HepG2 (cell line): ENCODE measurements around the gene ST6GALNAC2. TPM values are rescaled to one million over a fixed set of nuclear protein-coding genes. Genes with fewer than 3 reads are reported as not detected.

Experiments used
- ARID2 ChIP-seq: sonication (generic); formaldehyde crosslinking; IDR thresholded peaks from 2 replicates; pipeline ENCODE4 v1.8.1; 2022; ENCODE audit warnings: mild to moderate bottlenecking, missing genetic modification reagents, borderline replicate concordance
- E2F5 ChIP-seq: sonication (generic); formaldehyde crosslinking; conservative IDR thresholded peaks from 2 replicates; pipeline ENCODE4 v1.4.0; 2020; ENCODE audit warnings: missing genetic modification reagents
- ELF4 ChIP-seq: sonication (generic); formaldehyde crosslinking; IDR thresholded peaks from 2 replicates; pipeline ENCODE4 v1.5.0; 2020; ENCODE audit warnings: missing genetic modification reagents, mild to moderate bottlenecking, moderate library complexity, borderline replicate concordance
- ISL2 ChIP-seq: sonication (generic); formaldehyde crosslinking; IDR thresholded peaks from 2 replicates; pipeline ENCODE4 v1.5.0; 2020; ENCODE audit warnings: missing genetic modification reagents
- JUNB ChIP-seq: sonication (generic); formaldehyde crosslinking; IDR thresholded peaks from 2 replicates; pipeline ENCODE4 v1.8.0; 2022; ENCODE audit warnings: missing genetic modification reagents, mild to moderate bottlenecking, borderline replicate concordance
- NFIB ChIP-seq: sonication (generic); formaldehyde crosslinking; IDR thresholded peaks from 2 replicates; pipeline ENCODE4 v1.9.0; 2021; ENCODE audit warnings: missing genetic modification reagents, mild to moderate bottlenecking, borderline replicate concordance
- NR2F1 ChIP-seq, 2 experiments: fragments of 450-650 bp in 1 of 2; formaldehyde crosslinking in 1 of 2; IDR thresholded peaks; 2 replicates each; pipeline versions ENCODE4 v1.5.0 to v1.6.1; 2016 to 2020; ENCODE audit warnings: mild to moderate bottlenecking in 1 of 2, missing compliant biosample characterization in 1 of 2, missing genetic modification reagents in 1 of 2, moderate library complexity in 1 of 2
- PHF20 ChIP-seq: sonication (generic); formaldehyde crosslinking; IDR thresholded peaks from 2 replicates; pipeline ENCODE4 v1.5.0; 2020; ENCODE audit warnings: mild to moderate bottlenecking, missing genetic modification reagents
- SKI ChIP-seq: fragments of 450-650 bp; IDR thresholded peaks from one replicate; pipeline ENCODE4 v1.6.1; 2018; ENCODE audit warnings: mild to moderate bottlenecking; ENCODE audit not compliant: partially characterized antibody
- TEAD2 ChIP-seq: sonication (generic); formaldehyde crosslinking; IDR thresholded peaks from 2 replicates; pipeline ENCODE4 v1.9.0; 2021; ENCODE audit warnings: missing genetic modification reagents
- ZEB1 ChIP-seq: IDR thresholded peaks from 2 replicates; pipeline ENCODE4 v1.6.1; 2012; ENCODE audit warnings: mild to moderate bottlenecking, low read depth, inconsistent platforms; ENCODE audit not compliant: insufficient replicate concordance
- ZNF567 ChIP-seq: sonication (generic); formaldehyde crosslinking; IDR thresholded peaks from 2 replicates; pipeline ENCODE4 v1.8.1; 2023; ENCODE audit warnings: mild to moderate bottlenecking, missing genetic modification reagents, borderline replicate concordance
- ZNF614 ChIP-seq: IDR thresholded peaks from 2 replicates; pipeline ENCODE4 v1.6.1; 2018; ENCODE audit warnings: missing biosample characterization, missing genetic modification reagents, inconsistent platforms, borderline replicate concordance
- ZNF788 ChIP-seq: sonication (generic); formaldehyde crosslinking; IDR thresholded peaks from 2 replicates; pipeline ENCODE4 v1.5.0; 2020; ENCODE audit warnings: mild to moderate bottlenecking, missing genetic modification reagents, borderline replicate concordance
- polyA plus RNA-seq, 8 experiments: library from polyadenylated mRNA; depleted of rRNA in 3 of 8; stranded (reverse) in 7 of 8; unstranded in 1 of 8; fragments of >200 nt; fragmentation: Illumina TruSeq in 4 of 8; extraction: Trizol in 4 of 8; gene quantifications; 2 replicates each; pipeline versions ENCODE4 v1.2.1 to v1.2.3, GENCODE V29; 2011 to 2016; ENCODE audit warnings: low read depth in 4 of 8, missing spikeins in 1 of 8, mixed read lengths in 1 of 8; ENCODE audit not compliant: insufficient read depth in 1 of 8
- total RNA-seq, 5 experiments: library from RNA; depleted of rRNA; stranded (reverse); fragments of >200 nt; fragmentation: Illumina TruSeq; extraction: Trizol; gene quantifications; 2 replicates each; pipeline ENCODE4 v1.2.3, GENCODE V29; 2016; ENCODE audit warnings: low read depth in 1 of 5
- TF ChIP-seq, protein P1 (sequence below): sonication (generic); formaldehyde crosslinking; IDR thresholded peaks from 2 replicates; pipeline ENCODE4 v1.4.0; 2020; ENCODE audit warnings: missing genetic modification reagents
- TF ChIP-seq, protein P2 (sequence below): sonication (generic); formaldehyde crosslinking; IDR thresholded peaks from 2 replicates; pipeline ENCODE4 v1.8.0; 2022; ENCODE audit warnings: mild to moderate bottlenecking, missing genetic modification reagents, moderate library complexity
- TF ChIP-seq, protein P3 (sequence below): sonication (generic); formaldehyde crosslinking; IDR thresholded peaks from 2 replicates; pipeline ENCODE4 v1.5.0; 2020; ENCODE audit warnings: missing genetic modification reagents, mild to moderate bottlenecking, borderline replicate concordance

ST6GALNAC2 gene
- total and polyA plus RNA-seq, 2 of the 13 experiments (the other 11 are each of a cell fraction or from before 2014, with no cell fraction given), result 0.12 to 0.49 TPM

- TF ChIP-seq, protein P1, sequence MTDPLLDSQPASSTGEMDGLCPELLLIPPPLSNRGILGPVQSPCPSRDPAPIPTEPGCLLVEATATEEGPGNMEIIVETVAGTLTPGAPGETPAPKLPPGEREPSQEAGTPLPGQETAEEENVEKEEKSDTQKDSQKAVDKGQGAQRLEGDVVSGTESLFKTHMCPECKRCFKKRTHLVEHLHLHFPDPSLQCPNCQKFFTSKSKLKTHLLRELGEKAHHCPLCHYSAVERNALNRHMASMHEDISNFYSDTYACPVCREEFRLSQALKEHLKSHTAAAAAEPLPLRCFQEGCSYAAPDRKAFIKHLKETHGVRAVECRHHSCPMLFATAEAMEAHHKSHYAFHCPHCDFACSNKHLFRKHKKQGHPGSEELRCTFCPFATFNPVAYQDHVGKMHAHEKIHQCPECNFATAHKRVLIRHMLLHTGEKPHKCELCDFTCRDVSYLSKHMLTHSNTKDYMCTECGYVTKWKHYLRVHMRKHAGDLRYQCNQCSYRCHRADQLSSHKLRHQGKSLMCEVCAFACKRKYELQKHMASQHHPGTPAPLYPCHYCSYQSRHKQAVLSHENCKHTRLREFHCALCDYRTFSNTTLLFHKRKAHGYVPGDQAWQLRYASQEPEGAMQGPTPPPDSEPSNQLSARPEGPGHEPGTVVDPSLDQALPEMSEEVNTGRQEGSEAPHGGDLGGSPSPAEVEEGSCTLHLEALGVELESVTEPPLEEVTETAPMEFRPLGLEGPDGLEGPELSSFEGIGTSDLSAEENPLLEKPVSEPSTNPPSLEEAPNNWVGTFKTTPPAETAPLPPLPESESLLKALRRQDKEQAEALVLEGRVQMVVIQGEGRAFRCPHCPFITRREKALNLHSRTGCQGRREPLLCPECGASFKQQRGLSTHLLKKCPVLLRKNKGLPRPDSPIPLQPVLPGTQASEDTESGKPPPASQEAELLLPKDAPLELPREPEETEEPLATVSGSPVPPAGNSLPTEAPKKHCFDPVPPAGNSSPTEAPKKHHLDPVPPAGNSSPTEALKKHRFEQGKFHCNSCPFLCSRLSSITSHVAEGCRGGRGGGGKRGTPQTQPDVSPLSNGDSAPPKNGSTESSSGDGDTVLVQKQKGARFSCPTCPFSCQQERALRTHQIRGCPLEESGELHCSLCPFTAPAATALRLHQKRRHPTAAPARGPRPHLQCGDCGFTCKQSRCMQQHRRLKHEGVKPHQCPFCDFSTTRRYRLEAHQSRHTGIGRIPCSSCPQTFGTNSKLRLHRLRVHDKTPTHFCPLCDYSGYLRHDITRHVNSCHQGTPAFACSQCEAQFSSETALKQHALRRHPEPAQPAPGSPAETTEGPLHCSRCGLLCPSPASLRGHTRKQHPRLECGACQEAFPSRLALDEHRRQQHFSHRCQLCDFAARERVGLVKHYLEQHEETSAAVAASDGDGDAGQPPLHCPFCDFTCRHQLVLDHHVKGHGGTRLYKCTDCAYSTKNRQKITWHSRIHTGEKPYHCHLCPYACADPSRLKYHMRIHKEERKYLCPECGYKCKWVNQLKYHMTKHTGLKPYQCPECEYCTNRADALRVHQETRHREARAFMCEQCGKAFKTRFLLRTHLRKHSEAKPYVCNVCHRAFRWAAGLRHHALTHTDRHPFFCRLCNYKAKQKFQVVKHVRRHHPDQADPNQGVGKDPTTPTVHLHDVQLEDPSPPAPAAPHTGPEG (CRISPR knock-in tag), result no peak
- TF ChIP-seq SKI (no peak), NFIB (CRISPR knock-in tag) (no peak), ZEB1 (peak; percentile 53), E2F5 (CRISPR knock-in tag) (peak; percentile 50; the same call in 1 of the 2 replicates), NR2F1 (CRISPR knock-in tag; IDR thresholded peaks at IDR 0.05) (no peak), ZNF788 (CRISPR knock-in tag) (peak; percentile 93), ISL2 (CRISPR knock-in tag) (peak; percentile 59; the same call in 1 of the 2 replicates), ELF4 (CRISPR knock-in tag) (0 out of 2 replicates have a peak, but pooled peaks have one; percentile 40), ARID2 (CRISPR knock-in tag) (0 out of 2 replicates have a peak, but pooled peaks have one; percentile 53), ZNF614 (CRISPR knock-in tag) (peak; percentile 90), JUNB (no peak), TEAD2 (CRISPR knock-in tag) (no peak), ZNF567 (CRISPR knock-in tag) (peak; percentile 26; the same call in 1 of the 2 replicates), PHF20 (CRISPR knock-in tag) (0 out of 2 replicates have a peak, but pooled peaks have one; percentile 45)
- TF ChIP-seq, protein P2, sequence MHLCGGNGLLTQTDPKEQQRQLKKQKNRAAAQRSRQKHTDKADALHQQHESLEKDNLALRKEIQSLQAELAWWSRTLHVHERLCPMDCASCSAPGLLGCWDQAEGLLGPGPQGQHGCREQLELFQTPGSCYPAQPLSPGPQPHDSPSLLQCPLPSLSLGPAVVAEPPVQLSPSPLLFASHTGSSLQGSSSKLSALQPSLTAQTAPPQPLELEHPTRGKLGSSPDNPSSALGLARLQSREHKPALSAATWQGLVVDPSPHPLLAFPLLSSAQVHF (CRISPR knock-in tag), result no peak
- TF ChIP-seq, protein P3, sequence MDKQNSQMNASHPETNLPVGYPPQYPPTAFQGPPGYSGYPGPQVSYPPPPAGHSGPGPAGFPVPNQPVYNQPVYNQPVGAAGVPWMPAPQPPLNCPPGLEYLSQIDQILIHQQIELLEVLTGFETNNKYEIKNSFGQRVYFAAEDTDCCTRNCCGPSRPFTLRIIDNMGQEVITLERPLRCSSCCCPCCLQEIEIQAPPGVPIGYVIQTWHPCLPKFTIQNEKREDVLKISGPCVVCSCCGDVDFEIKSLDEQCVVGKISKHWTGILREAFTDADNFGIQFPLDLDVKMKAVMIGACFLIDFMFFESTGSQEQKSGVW (CRISPR knock-in tag), result no peak
Observed at GRCh38 chr17:76523084-76524037, 62.3 kb downstream of the ST6GALNAC2 start (continued).
